GM13976 (cell line): Measurements from ENCODE around the gene SHISAL1.

Experiments
- DNase-seq: peaks from one replicate; pipeline ENCODE4 v3.0.0; 2012; ENCODE audit warnings: low spot score
- CTCF ChIP-seq: IDR thresholded peaks from 2 replicates; pipeline ENCODE4 v1.5.1; 2012; ENCODE audit warnings: borderline replicate concordance, mild to moderate bottlenecking; ENCODE audit not compliant: insufficient read depth; ENCODE audit errors: extremely low read depth, missing control alignments, control extremely low read depth
- in situ Hi-C: fragments of 300-500 bp; cut with MboI; formaldehyde crosslinking; loops from one replicate; pipeline ENCODE4 v1.12.0; 2022; ENCODE audit warnings: low sequenced_read_pairs, mixed read lengths, inconsistent platforms; ENCODE audit not compliant: unreplicated experiment

SHISAL1 gene

GRCh38 chr22:44256556-44257485 lies 55.9 kb downstream of the SHISAL1 start:
- in situ Hi-C loops: no loop called here
- no peak for TF ChIP-seq CTCF
- DNase-seq: no peak

- TF ChIP-seq CTCF: no peak
- DNase-seq: no peak
- in situ Hi-C loops: no loop called here
Observed at GRCh38 chr22:44256085-44256484, 56.7 kb downstream of the SHISAL1 start.

- in situ Hi-C loops: no loop called here
- no peak for TF ChIP-seq CTCF
- DNase-seq: no peak
Observed at GRCh38 chr22:44254811-44255210, 57.9 kb downstream of the SHISAL1 start.

GRCh38 chr22:44249376-44250147 lies 63.2 kb downstream of the SHISAL1 start:
- no peak for DNase-seq
- no peak for TF ChIP-seq CTCF
- in situ Hi-C loops: no loop called here

GRCh38 chr22:44248926-44249325 lies 63.8 kb downstream of the SHISAL1 start:
- no peak for DNase-seq
- no peak for TF ChIP-seq CTCF
- in situ Hi-C loops: no loop called here

GRCh38 chr22:44247923-44248892 lies 64.5 kb downstream of the SHISAL1 start:
- in situ Hi-C loops: no loop called here
- TF ChIP-seq CTCF: no peak
- no peak for DNase-seq
